Right ventricle myocardium inferior (tissue), 1 donor: ENCODE measurements around the gene EIF1AX. TPM values are rescaled to one million over a fixed set of nuclear protein-coding genes. Genes with fewer than 3 reads are reported as not detected.

Source experiments
- total RNA-seq: library from RNA; stranded (reverse); fragmentation: NEBNext Ultra II Directional; extraction: Animal tissue kit (Norgen Biotek cat#: 25700); gene quantifications from one replicate; pipeline ENCODE4 v1.2.1, GENCODE V29; 2021
- donor health status: DM: no; HTN: yes; CAD: no; lungs with severe emphysema.

EIF1AX gene
- total RNA-seq, 1 donor from 2014 or later: 60.2 TPM

Other genes with a start within 250 kb of the EIF1AX start
- 5.5 TPM for gene BCLAF3, start 150.8 kb downstream of the EIF1AX start, total RNA-seq
- gene MAP7D2, start 24.9 kb downstream of the EIF1AX start, total RNA-seq: 0.78 TPM
- gene RPS6KA3, start 125.1 kb upstream of the EIF1AX start, total RNA-seq: 34.8 TPM